GM18505 (cell line): ENCODE results near the gene HDGFL1.

ENCODE experiments used
- ATAC-seq: cut with Tn5 transposase; IDR thresholded peaks from one replicate; pipeline ENCODE4 v1.9.1; 2021; ENCODE audit not compliant: unreplicated experiment
- POLR2A ChIP-seq: IDR thresholded peaks from 4 replicates; pipeline ENCODE4 v1.6.1; 2011; ENCODE audit warnings: borderline replicate concordance; ENCODE audit not compliant: insufficient read depth, insufficient read length; ENCODE audit errors: extremely low read depth

Gene HDGFL1

GRCh38 chr6:22614547-22614946, 45.2 kb downstream of the HDGFL1 start:
- no peak for ATAC-seq
- no peak for TF ChIP-seq POLR2A

- no peak for ATAC-seq
- no peak for TF ChIP-seq POLR2A
These were observed 51.7 kb downstream of the HDGFL1 start for GRCh38 chr6:22621028-22621427.
